H1 (cell line): ENCODE results near the gene MPIG6B. TPM values are rescaled to one million over a fixed set of nuclear protein-coding genes. Genes with fewer than 3 reads are reported as not detected.

Experiments used
- CTCF ChIA-PET: fragments of 300-600 bp; sonication (Branson Sonifier 250); formaldehyde crosslinking; loops from one replicate; lab custom pipeline; 2021; ENCODE audit not compliant: partially characterized antibody; lab: Charles Lee
- POLR2A ChIA-PET: fragments of 300-600 bp; sonication (Branson Sonifier 250); formaldehyde crosslinking; loops from one replicate; lab custom pipeline; 2021; ENCODE audit warnings: inconsistent platforms; ENCODE audit not compliant: partially characterized antibody; lab: Charles Lee
- DNase-seq, 2 experiments: peaks; one replicate each; pipeline versions ENCODE4 v3.0.0 to v3.0.0-alpha.2; 2010 to 2022; ENCODE audit warnings: low spot score in 2 of 2, low read depth in 1 of 2, mixed read lengths in 1 of 2
- FAIRE-seq: peaks from 2 replicates; lab custom pipeline; 2011; peaks lifted over from hg19 to GRCh38; lab: Jason Lieb, UNC
- H2AFZ ChIP-seq: 2 replicates; pipeline ENCODE4 v1.8.1; 2012; ENCODE audit warnings: low read length, inconsistent platforms
- H2AK5ac ChIP-seq: 2 replicates; pipeline ENCODE4 v1.6.1; 2013; ENCODE audit warnings: low read depth, low read length
- H2BK120ac ChIP-seq: replicated peaks from 2 replicates; pipeline ENCODE3; 2013; ENCODE audit warnings: low read depth, low read length, inconsistent platforms
- H2BK12ac ChIP-seq: 2 replicates; pipeline ENCODE4 v1.6.1; 2013; ENCODE audit warnings: low read depth, low read length
- H2BK15ac ChIP-seq: 2 replicates; pipeline ENCODE4 v1.6.1; 2013; ENCODE audit warnings: low read length
- H2BK20ac ChIP-seq: 2 replicates; pipeline ENCODE4 v1.6.1; 2013; ENCODE audit warnings: low read length
- H2BK5ac ChIP-seq: 2 replicates; pipeline ENCODE4 v1.6.1; 2013; ENCODE audit warnings: low read depth, low read length
- H3K14ac ChIP-seq: 2 replicates; pipeline ENCODE4 v1.6.1; 2013; ENCODE audit warnings: inconsistent platforms; ENCODE audit not compliant: insufficient read length
- H3K18ac ChIP-seq: 2 replicates; pipeline ENCODE4 v1.6.1; 2013; ENCODE audit warnings: low read length; ENCODE audit errors: extremely low read depth
- H3K23ac ChIP-seq: 2 replicates; pipeline ENCODE4 v1.6.1; 2013; ENCODE audit warnings: inconsistent platforms; ENCODE audit not compliant: insufficient read length
- H3K23me2 ChIP-seq: 2 replicates; pipeline ENCODE4 v1.6.1; 2013; ENCODE audit warnings: low read depth, low read length
- H3K27ac ChIP-seq: 2 replicates; pipeline ENCODE4 v1.6.1; 2011; ENCODE audit warnings: low read depth, low read length, inconsistent platforms
- H3K27me3 ChIP-seq, 4 experiments: replicated peaks in 1 of 4; 1 replicate in 1 of 4; 2 replicates in 3 of 4; pipeline versions ENCODE4 v1.6.1 to v1.8.1; 2011 to 2013; ENCODE audit warnings: low read length in 3 of 4, mild to moderate bottlenecking in 3 of 4, inconsistent platforms in 2 of 4, mixed read lengths in 2 of 4, moderate library complexity in 1 of 4; ENCODE audit not compliant: control insufficient read depth in 3 of 4, insufficient read depth in 3 of 4; ENCODE audit errors: extremely low read depth in 1 of 4
- H3K36me3 ChIP-seq, 4 experiments: 2 replicates each; pipeline versions ENCODE4 v1.6.1 to v1.8.1; 2011 to 2013; ENCODE audit warnings: mild to moderate bottlenecking in 4 of 4, low read length in 3 of 4, moderate library complexity in 2 of 4, control low read depth in 1 of 4, inconsistent platforms in 1 of 4; ENCODE audit not compliant: insufficient read depth in 4 of 4, control insufficient read depth in 2 of 4
- H3K4ac ChIP-seq: replicated peaks from 2 replicates; pipeline ENCODE3; 2013; ENCODE audit warnings: low read length, low read depth, mixed read lengths, inconsistent platforms; ENCODE audit not compliant: insufficient read length
- H3K4me1 ChIP-seq, 4 experiments: replicated peaks in 1 of 4; 1 replicate in 1 of 4; 2 replicates in 3 of 4; pipeline versions ENCODE4 v1.6.1 to v1.8.1; 2011 to 2013; ENCODE audit warnings: low read length in 3 of 4, inconsistent platforms in 2 of 4, mixed read lengths in 1 of 4; ENCODE audit not compliant: insufficient read depth in 4 of 4, control insufficient read depth in 3 of 4
- H3K4me2 ChIP-seq, 2 experiments: 2 replicates each; pipeline versions ENCODE4 v1.6.1 to v1.8.1; 2011 to 2013; ENCODE audit warnings: low read depth in 2 of 2, low read length in 2 of 2, control low read depth in 1 of 2, inconsistent platforms in 1 of 2, mild to moderate bottlenecking in 1 of 2; ENCODE audit not compliant: insufficient read depth in 1 of 2
- H3K4me3 ChIP-seq, 4 experiments: fragments of 200-600, 300-600 bp in 1 of 4; sonication (generic), shearing (Covaris generic), sonication (Bioruptor Twin) in 1 of 4; 2 replicates each; pipeline versions ENCODE4 v1.5.1 to v1.8.1; 2011 to 2016; ENCODE audit warnings: low read length in 4 of 4, low read depth in 3 of 4, control low read depth in 2 of 4, inconsistent platforms in 2 of 4, mild to moderate bottlenecking in 2 of 4, mixed read lengths in 1 of 4, moderate library complexity in 1 of 4; ENCODE audit not compliant: insufficient read depth in 2 of 4; ENCODE audit errors: extremely low read depth in 1 of 4
- H3K56ac ChIP-seq: replicated peaks from 2 replicates; pipeline ENCODE3; 2013; ENCODE audit warnings: low read depth, mild to moderate bottlenecking, mixed read lengths, low read length, inconsistent platforms; ENCODE audit not compliant: insufficient read length
- H3K79me1 ChIP-seq: 2 replicates; pipeline ENCODE4 v1.6.1; 2013; ENCODE audit warnings: low read depth, low read length, control low read depth
- H3K79me2 ChIP-seq, 2 experiments: 2 replicates each; pipeline versions ENCODE4 v1.6.1 to v1.8.1; 2012 to 2013; ENCODE audit warnings: low read length in 2 of 2, mild to moderate bottlenecking in 2 of 2, inconsistent platforms in 1 of 2; ENCODE audit not compliant: insufficient read depth in 2 of 2, control insufficient read depth in 1 of 2
- H3K9ac ChIP-seq, 4 experiments: replicated peaks in 1 of 4; 1 replicate in 1 of 4; 2 replicates in 3 of 4; pipeline versions ENCODE4 v1.6.1 to v1.8.1; 2011 to 2013; ENCODE audit warnings: low read depth in 3 of 4, low read length in 3 of 4, control low read depth in 2 of 4, mild to moderate bottlenecking in 2 of 4, moderate library complexity in 2 of 4, inconsistent platforms in 1 of 4; ENCODE audit errors: extremely low read depth in 1 of 4
- H3K9me3 ChIP-seq, 2 experiments: 2 replicates each; pipeline versions ENCODE4 v1.6.1 to v1.8.1; 2012 to 2013; ENCODE audit warnings: mild to moderate bottlenecking in 2 of 2, moderate library complexity in 2 of 2, control low read depth in 1 of 2, inconsistent platforms in 1 of 2, low read depth in 1 of 2, low read length in 1 of 2, mixed read lengths in 1 of 2; ENCODE audit not compliant: insufficient read depth in 2 of 2
- H4K20me1 ChIP-seq, 2 experiments: replicated peaks in 1 of 2; 2 replicates each; pipeline versions ENCODE3 to v1.8.1; 2011 to 2013; ENCODE audit warnings: inconsistent platforms in 2 of 2, low read length in 2 of 2, mild to moderate bottlenecking in 1 of 2; ENCODE audit not compliant: insufficient read depth in 2 of 2, control insufficient read depth in 1 of 2
- H4K5ac ChIP-seq: 2 replicates; pipeline ENCODE4 v1.6.1; 2013; ENCODE audit warnings: low read length, low read depth, mixed read lengths, inconsistent platforms; ENCODE audit not compliant: insufficient read length
- H4K8ac ChIP-seq: 2 replicates; pipeline ENCODE4 v1.8.0; 2013; ENCODE audit warnings: mild to moderate bottlenecking, moderate library complexity, low read length, inconsistent platforms; ENCODE audit not compliant: insufficient read depth; ENCODE audit errors: extremely low read depth
- H4K91ac ChIP-seq: replicated peaks from 2 replicates; pipeline ENCODE3; 2013; ENCODE audit warnings: low read length, mixed read lengths, inconsistent platforms; ENCODE audit not compliant: insufficient read length
- BCL11A ChIP-seq, 2 experiments: IDR thresholded peaks; one replicate each; pipeline ENCODE4 v1.6.1; 2011; ENCODE audit warnings: low read depth in 2 of 2, low read length in 2 of 2, mild to moderate bottlenecking in 2 of 2
- CTBP2 ChIP-seq: IDR thresholded peaks from 2 replicates; pipeline ENCODE4 v1.7.0; 2011; ENCODE audit warnings: borderline replicate concordance, mild to moderate bottlenecking, moderate library complexity, mixed read lengths, low read length; ENCODE audit not compliant: insufficient read depth, insufficient read length
- EGR1 ChIP-seq: IDR thresholded peaks from 2 replicates; pipeline ENCODE4 v1.6.1; 2011; ENCODE audit warnings: low read depth, low read length, borderline replicate concordance
- FOSL1 ChIP-seq: IDR thresholded peaks from 2 replicates; pipeline ENCODE4 v1.6.1; 2011; ENCODE audit warnings: mild to moderate bottlenecking, low read depth, low read length, moderate library complexity; ENCODE audit not compliant: insufficient read depth
- JUND ChIP-seq: IDR thresholded peaks from 2 replicates; pipeline ENCODE4 v1.6.1; 2011; ENCODE audit warnings: mild to moderate bottlenecking, improper control_type of control experiment, low read length
- KDM1A ChIP-seq: fragments of 200-600, 300-600 bp; sonication (generic); IDR thresholded peaks from 2 replicates; pipeline ENCODE4 v1.7.1; 2016; ENCODE audit warnings: mild to moderate bottlenecking, low read length, borderline replicate concordance
- POLR2A ChIP-seq, 2 experiments: IDR thresholded peaks; 1 replicate in 1 of 2; 2 replicates in 1 of 2; pipeline ENCODE4 v1.6.1; 2011; ENCODE audit warnings: low read depth in 2 of 2, low read length in 2 of 2, mild to moderate bottlenecking in 2 of 2; ENCODE audit errors: control extremely low read depth in 1 of 2
- RAD21 ChIP-seq, 2 experiments: IDR thresholded peaks in 1 of 2; conservative IDR thresholded peaks in 1 of 2; 2 replicates each; pipeline ENCODE4 v1.6.1; 2011; ENCODE audit warnings: low read depth in 2 of 2, low read length in 2 of 2, improper control_type of control experiment in 1 of 2, inconsistent platforms in 1 of 2, mild to moderate bottlenecking in 1 of 2, moderate library complexity in 1 of 2
- SIX5 ChIP-seq: IDR thresholded peaks from 2 replicates; pipeline ENCODE4 v1.6.1; 2011; ENCODE audit warnings: mild to moderate bottlenecking, low read depth, low read length
- SP2 ChIP-seq: IDR thresholded peaks from 2 replicates; pipeline ENCODE4 v1.6.1; 2012; ENCODE audit warnings: mild to moderate bottlenecking, low read length, inconsistent platforms
- YY1 ChIP-seq: IDR thresholded peaks from 2 replicates; pipeline ENCODE4 v1.6.1; 2011; ENCODE audit warnings: low read depth, mild to moderate bottlenecking, low read length
- WGBS, 2 experiments: shearing (Covaris generic) in 1 of 2; methylation state at CpG; one replicate each; pipeline versions ENCODE4 v1.1.6 to v1.1.7; 2013 to 2015; ENCODE audit warnings: low lambda C conversion rate in 2 of 2, mixed read lengths in 2 of 2, inconsistent platforms in 1 of 2, low coverage in 1 of 2, missing lambda C conversion rate in 1 of 2; ENCODE audit not compliant: insufficient replicate concordance in 2 of 2, insufficient coverage in 1 of 2, insufficient read length in 1 of 2; ENCODE audit errors: extremely low coverage in 1 of 2, missing lambda C conversion rate in 1 of 2; 5-methylcytosine and 5-hydroxymethylcytosine counted together
- polyA plus RNA-seq, 7 experiments: library from polyadenylated mRNA; depleted of rRNA in 3 of 7; stranded (reverse) in 5 of 7; unstranded in 2 of 7; fragments of >200 nt in 5 of 7; fragments of 200-250 nt in 2 of 7; gene quantifications; 1 replicate in 5 of 7; 2 replicates in 1 of 7; 4 replicates in 1 of 7; pipeline versions ENCODE4 v1.2.1 to v1.2.3, GENCODE V29; 2011 to 2013; ENCODE audit warnings: missing spikeins in 2 of 7, mixed read lengths in 2 of 7
- total RNA-seq: library from RNA; stranded (reverse); fragmentation: NEBNext Ultra II Directional; extraction: Animal tissue kit (Norgen Biotek cat#: 25700); gene quantifications from 2 replicates; pipeline ENCODE4 v1.2.1, GENCODE V29; 2021
- TF ChIP-seq, protein P1 (sequence below): IDR thresholded peaks from 2 replicates; pipeline ENCODE4 v1.6.1; 2012; ENCODE audit warnings: low read length, inconsistent platforms

Gene MPIG6B
- total and polyA plus RNA-seq, 2 of the 8 experiments (the other 6 are each of a cell fraction or from before 2014, with no cell fraction given) = 0.18 TPM; not detected in 1

DNA sequence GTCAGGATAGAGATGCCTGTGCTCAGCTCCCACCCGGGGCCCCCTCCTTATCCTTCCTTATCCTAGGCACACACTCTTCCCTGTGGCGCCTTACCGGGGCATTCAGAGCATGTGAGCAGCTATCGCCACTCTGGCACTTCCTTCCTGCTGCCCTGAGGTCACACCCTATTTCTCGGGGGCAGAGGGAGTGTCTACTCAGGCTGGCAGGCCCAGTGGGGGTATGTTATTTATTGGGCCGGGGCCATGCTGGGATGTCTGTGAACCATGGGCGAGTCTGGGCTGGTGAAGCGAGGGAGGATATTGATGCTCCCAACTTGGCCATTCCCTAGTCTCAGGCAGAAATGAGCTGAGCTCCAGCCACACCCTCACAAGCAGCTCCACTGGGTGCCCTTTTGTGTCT lies 11.9 kb upstream of the MPIG6B start:
- ChIA-PET POLR2A (interaction anchor here (0.6 to 3.4 kb wide), 13 partner anchors 8 to 164 kb away, joined by 3 to 22 read pairs (median 4); partner anchors contain the start of genes ABHD16A, BAG6, DDAH2 and GPANK1), CTCF (interaction anchor here (0.8 to 5.7 kb wide), 11 partner anchors 12 to 128 kb away, joined by 3 to 39 read pairs (median 4); partner anchors contain the start of genes DDAH2 and LSM2)
- H3K9me3 ChIP-seq = no peaks in the 10 kb centered on the region
- H4K91ac ChIP-seq = no peak overlapping the region
- H3K18ac ChIP-seq = no peak overlapping the region
- H4K20me1 ChIP-seq = no peaks in the 10 kb centered on the region
- no peaks in the 10 kb centered on the region for H3K79me1 ChIP-seq
- no peak overlapping the region for H3K4me3 ChIP-seq
- H3K79me2 ChIP-seq = no peaks in the 10 kb centered on the region
- H3K23me2 ChIP-seq = peaks cover 3% of the 10 kb centered on the region; the same call in 1 of the 2 replicates
- WGBS, 2 experiments = 87% methylated on average over 8 of the region's 8 CpGs; no CpG with 5 or more reads in 1 of the 2 experiments
- H3K4me2 ChIP-seq = no peak overlapping the region
- DNase-seq = no peak
- no peak overlapping the region for H2AFZ ChIP-seq
- no peak overlapping the region for H3K14ac ChIP-seq
- H3K56ac ChIP-seq = no peak overlapping the region
- no peak for FAIRE-seq
- H2BK15ac ChIP-seq = no peak overlapping the region
- H2AK5ac ChIP-seq = no peak overlapping the region
- peaks cover 11 to 18% (median 12%) of the 10 kb centered on the region in 4 experiments for H3K4me1 ChIP-seq
- no peak overlapping the region for H3K23ac ChIP-seq
- no peak overlapping the region for H3K4ac ChIP-seq
- peak overlapping the region; percentile 75; the same call in 1 of the 2 replicates for H2BK12ac ChIP-seq
- H4K5ac ChIP-seq = no peak overlapping the region
- no peak overlapping the region for H2BK20ac ChIP-seq
- peak overlapping the region; percentile 23; the same call in 1 of the 2 replicates for H4K8ac ChIP-seq
- H3K36me3 ChIP-seq = no peaks in the 10 kb centered on the region
- no peak overlapping the region for H3K27ac ChIP-seq
- H2BK5ac ChIP-seq = no peak overlapping the region
- no peak overlapping the region for H3K9ac ChIP-seq
- H2BK120ac ChIP-seq = no peak overlapping the region
- H3K27me3 ChIP-seq = no peaks in the 10 kb centered on the region; a peak in 1 of 7 replicates
- TF ChIP-seq SP2 (no peak), EGR1 (no peak), BCL11A (IDR thresholded peaks at IDR 0.05; ENCODE audit: low read depth in 2 of 2, low read length in 2 of 2) (no peak), SIX5 (no peak), JUND (no peak), YY1 (no peak), KDM1A (no peak), POLR2A (IDR thresholded peaks at IDR 0.05; ENCODE audit: control extremely low read depth in 1 of 2, low read depth in 2 of 2, low read length in 2 of 2) (no peak), FOSL1 (no peak), CTBP2 (no peak), RAD21 (IDR thresholded peaks at IDR 0.05 in 1 of 2, conservative IDR thresholded peaks at IDR 0.05 in 1 of 2; ENCODE audit: low read depth in 2 of 2, low read length in 2 of 2) (no peak)
- TF ChIP-seq, protein P1, sequence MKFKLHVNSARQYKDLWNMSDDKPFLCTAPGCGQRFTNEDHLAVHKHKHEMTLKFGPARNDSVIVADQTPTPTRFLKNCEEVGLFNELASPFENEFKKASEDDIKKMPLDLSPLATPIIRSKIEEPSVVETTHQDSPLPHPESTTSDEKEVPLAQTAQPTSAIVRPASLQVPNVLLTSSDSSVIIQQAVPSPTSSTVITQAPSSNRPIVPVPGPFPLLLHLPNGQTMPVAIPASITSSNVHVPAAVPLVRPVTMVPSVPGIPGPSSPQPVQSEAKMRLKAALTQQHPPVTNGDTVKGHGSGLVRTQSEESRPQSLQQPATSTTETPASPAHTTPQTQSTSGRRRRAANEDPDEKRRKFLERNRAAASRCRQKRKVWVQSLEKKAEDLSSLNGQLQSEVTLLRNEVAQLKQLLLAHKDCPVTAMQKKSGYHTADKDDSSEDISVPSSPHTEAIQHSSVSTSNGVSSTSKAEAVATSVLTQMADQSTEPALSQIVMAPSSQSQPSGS = no peak
